Measurements from ENCODE around the gene SOHLH2. TPM values are rescaled to one million over a fixed set of nuclear protein-coding genes. Genes with fewer than 3 reads are reported as not detected.

The SOHLH2 gene
- total RNA-seq, 1 donor, result 0.43 TPM

GRCh38 chr13:36151591-36151990, 62.8 kb downstream of the SOHLH2 start:
- DNase-seq (ENCODE audit: low read depth), result no peak
- no peak overlapping the region for H3K4me3 ChIP-seq (ENCODE audit: low read depth, low read length)
- TF ChIP-seq CTCF (IDR thresholded peaks at IDR 0.05; ENCODE audit: insufficient read depth, low read depth, low read length), result no peak

- H3K4me3 ChIP-seq (ENCODE audit: low read depth, low read length), result no peak overlapping the region
- DNase-seq (ENCODE audit: low read depth), result no peak
- no peak for TF ChIP-seq CTCF (IDR thresholded peaks at IDR 0.05; ENCODE audit: insufficient read depth, low read depth, low read length)
These were observed 65.9 kb downstream of the SOHLH2 start for GRCh38 chr13:36148446-36148845.

- TF ChIP-seq CTCF (IDR thresholded peaks at IDR 0.05; ENCODE audit: insufficient read depth, low read depth, low read length), result no peak
- no peak for DNase-seq (ENCODE audit: low read depth)
- H3K4me3 ChIP-seq (ENCODE audit: low read depth, low read length), result no peak overlapping the region
These were observed 67.0 kb downstream of the SOHLH2 start for GRCh38 chr13:36147330-36147729.

GRCh38 chr13:36146511-36147269, 67.7 kb downstream of the SOHLH2 start:
- H3K4me3 ChIP-seq (ENCODE audit: low read depth, low read length), result no peak overlapping the region
- TF ChIP-seq CTCF (IDR thresholded peaks at IDR 0.05; ENCODE audit: insufficient read depth, low read depth, low read length), result no peak
- DNase-seq (ENCODE audit: low read depth), result no peak

- no peak overlapping the region for H3K4me3 ChIP-seq (ENCODE audit: low read depth, low read length)
- no peak for TF ChIP-seq CTCF (IDR thresholded peaks at IDR 0.05; ENCODE audit: insufficient read depth, low read depth, low read length)
- DNase-seq (ENCODE audit: low read depth), result no peak
These were observed 70.6 kb downstream of the SOHLH2 start for GRCh38 chr13:36143738-36144137.

GRCh38 chr13:36142735-36143134, 71.6 kb downstream of the SOHLH2 start:
- no peak for TF ChIP-seq CTCF (IDR thresholded peaks at IDR 0.05; ENCODE audit: insufficient read depth, low read depth, low read length)
- H3K4me3 ChIP-seq (ENCODE audit: low read depth, low read length), result no peak overlapping the region
- no peak for DNase-seq (ENCODE audit: low read depth)

- H3K4me3 ChIP-seq (ENCODE audit: low read depth, low read length), result no peak overlapping the region
- DNase-seq (ENCODE audit: low read depth), result no peak
- TF ChIP-seq CTCF (IDR thresholded peaks at IDR 0.05; ENCODE audit: insufficient read depth, low read depth, low read length), result no peak
These were observed 78.5 kb downstream of the SOHLH2 start for GRCh38 chr13:36135876-36136275.
